SK-N-SH (cell line): ENCODE measurements around the gene KLF7. TPM values are rescaled to one million over a fixed set of nuclear protein-coding genes. Genes with fewer than 3 reads are reported as not detected.

Source experiments
- CTCF ChIA-PET: fragments of 300-600, 350-600 bp; formaldehyde crosslinking; extraction: SDS; loops from one replicate; lab custom pipeline; 2021; lab: Yijun Ruan, JAX
- POLR2A ChIA-PET: fragments of 350-600 bp; sonication (Branson Sonifier 250); formaldehyde crosslinking; extraction: SDS; loops from one replicate; lab custom pipeline; 2020; ENCODE audit warnings: antibody characterized with exemption, inconsistent platforms; lab: Yijun Ruan, JAX
- DNase-seq: peaks from one replicate; pipeline ENCODE4 v3.0.0; 2012
- H2AFZ ChIP-seq: fragments of 200-600 bp; sonication (generic); 2 replicates; pipeline ENCODE4 v1.8.1; 2016; ENCODE audit warnings: antibody characterized with exemption, mild to moderate bottlenecking, low read depth
- H3F3A ChIP-seq: fragments of 200-600 bp; sonication (generic); replicated peaks from 2 replicates; pipeline ENCODE3; 2016; ENCODE audit warnings: antibody characterized with exemption, mild to moderate bottlenecking; ENCODE audit not compliant: insufficient read depth
- H3K27ac ChIP-seq, 2 experiments: fragments of 200-500 bp in 1 of 2; fragments of 200-600 bp in 1 of 2; sonication (Bioruptor generic) in 1 of 2; sonication (generic), shearing (Covaris generic) in 1 of 2; 2 replicates each; pipeline versions ENCODE4 v1.5.1 to v1.6.1; 2014 to 2016; ENCODE audit warnings: low read depth in 2 of 2, inconsistent platforms in 1 of 2, low read length in 1 of 2, mild to moderate bottlenecking in 1 of 2, mixed read lengths in 1 of 2
- H3K27me3 ChIP-seq: fragments of 200-600 bp; sonication (generic), shearing (Covaris generic); 2 replicates; pipeline ENCODE4 v1.6.1; 2016; ENCODE audit warnings: mixed run types; ENCODE audit not compliant: insufficient read depth
- H3K36me3 ChIP-seq, 2 experiments: fragments of 200-500 bp in 1 of 2; fragments of 200-600 bp in 1 of 2; sonication (Bioruptor generic) in 1 of 2; sonication (generic) in 1 of 2; replicated peaks in 1 of 2; 2 replicates each; pipeline versions ENCODE3 to v1.5.1; 2014 to 2016; ENCODE audit warnings: low read length in 1 of 2, mild to moderate bottlenecking in 1 of 2; ENCODE audit not compliant: insufficient read depth in 2 of 2, control insufficient read depth in 1 of 2
- H3K4me1 ChIP-seq, 2 experiments: fragments of 200-500 bp in 1 of 2; fragments of 200-600 bp in 1 of 2; sonication (Bioruptor generic) in 1 of 2; sonication (generic), shearing (Covaris generic) in 1 of 2; 2 replicates each; pipeline versions ENCODE4 v1.5.1 to v1.6.1; 2014 to 2016; ENCODE audit warnings: low read depth in 1 of 2, low read length in 1 of 2, mixed run types in 1 of 2; ENCODE audit not compliant: insufficient read depth in 2 of 2, control insufficient read depth in 1 of 2
- H3K4me2 ChIP-seq: fragments of 200-600 bp; sonication (generic), shearing (Covaris generic); 2 replicates; pipeline ENCODE4 v1.6.1; 2017; ENCODE audit warnings: mixed run types
- H3K4me3 ChIP-seq, 2 experiments: fragments of 200-500 bp in 1 of 2; fragments of 200-600 bp in 1 of 2; sonication (Bioruptor generic) in 1 of 2; sonication (generic), shearing (Covaris generic) in 1 of 2; 2 replicates each; pipeline versions ENCODE4 v1.5.1 to v1.8.1; 2014 to 2016; ENCODE audit warnings: low read depth in 2 of 2, inconsistent platforms in 1 of 2, low read length in 1 of 2, mild to moderate bottlenecking in 1 of 2, mixed read lengths in 1 of 2, moderate library complexity in 1 of 2
- H3K79me2 ChIP-seq: fragments of 200-600 bp; sonication (generic); 2 replicates; pipeline ENCODE4 v1.8.1; 2017; ENCODE audit warnings: mild to moderate bottlenecking; ENCODE audit not compliant: insufficient read depth
- H3K9ac ChIP-seq: fragments of 200-600 bp; sonication (generic); 2 replicates; pipeline ENCODE4 v1.6.1; 2017; ENCODE audit warnings: mixed run types
- H3K9me2 ChIP-seq: fragments of 200-600 bp; sonication (generic); 2 replicates; pipeline ENCODE4 v1.6.1; 2017; ENCODE audit warnings: mixed run types
- H3K9me3 ChIP-seq: fragments of 200-600 bp; sonication (generic); 2 replicates; pipeline ENCODE4 v1.6.1; 2017; ENCODE audit warnings: mixed run types, mild to moderate bottlenecking, moderate library complexity
- H4K20me1 ChIP-seq: fragments of 200-600 bp; sonication (generic); 2 replicates; pipeline ENCODE4 v1.6.1; 2017; ENCODE audit warnings: mild to moderate bottlenecking, mixed run types; ENCODE audit not compliant: insufficient read depth
- CHD2 ChIP-seq: fragments of 150-350 bp; IDR thresholded peaks from 2 replicates; pipeline ENCODE4 v1.6.1; 2018; ENCODE audit warnings: low read length; ENCODE audit not compliant: partially characterized antibody
- ELF1 ChIP-seq: IDR thresholded peaks from 2 replicates; pipeline ENCODE4 v1.4.0; 2012
- FOXJ3 ChIP-seq: sonication (generic); formaldehyde crosslinking; IDR thresholded peaks from 2 replicates; pipeline ENCODE4 v1.5.1; 2020; ENCODE audit warnings: mild to moderate bottlenecking, missing genetic modification reagents
- GATA2 ChIP-seq: sonication (generic); formaldehyde crosslinking; IDR thresholded peaks from 2 replicates; pipeline ENCODE4 v1.5.0; 2020; ENCODE audit warnings: mild to moderate bottlenecking, missing genetic modification reagents
- MEF2A ChIP-seq: IDR thresholded peaks from 2 replicates; pipeline ENCODE4 v1.4.0; 2012; ENCODE audit warnings: low read depth, borderline replicate concordance
- MXI1 ChIP-seq: IDR thresholded peaks from 2 replicates; pipeline ENCODE4 v1.6.1; 2012; ENCODE audit warnings: mild to moderate bottlenecking, low read depth, low read length, improper control_type of control experiment
- NFIC ChIP-seq: IDR thresholded peaks from 2 replicates; pipeline ENCODE4 v1.4.0; 2012; ENCODE audit warnings: borderline replicate concordance
- RCOR1 ChIP-seq: fragments of 150-350 bp; IDR thresholded peaks from 2 replicates; pipeline ENCODE4 v1.6.1; 2017; ENCODE audit warnings: antibody characterized with exemption, low read length
- RFX5 ChIP-seq: IDR thresholded peaks from 2 replicates; pipeline ENCODE4 v1.6.1; 2012; ENCODE audit warnings: mild to moderate bottlenecking, improper control_type of control experiment, low read length
- RXRA ChIP-seq: IDR thresholded peaks from 2 replicates; pipeline ENCODE4 v1.4.0; 2012; ENCODE audit warnings: low read depth, mild to moderate bottlenecking, borderline replicate concordance
- SMC3 ChIP-seq: IDR thresholded peaks from 2 replicates; pipeline ENCODE4 v1.6.1; 2012; ENCODE audit warnings: low read depth, low read length, improper control_type of control experiment
- TAF1 ChIP-seq: IDR thresholded peaks from 2 replicates; pipeline ENCODE4 v1.6.1; 2012; ENCODE audit warnings: low read depth, mild to moderate bottlenecking, low read length, moderate library complexity, borderline replicate concordance
- TCF12 ChIP-seq: IDR thresholded peaks from 2 replicates; pipeline ENCODE4 v1.4.0; 2012
- TEAD4 ChIP-seq: IDR thresholded peaks from 2 replicates; pipeline ENCODE4 v1.4.0; 2012; ENCODE audit warnings: mild to moderate bottlenecking, borderline replicate concordance; ENCODE audit not compliant: insufficient read depth
- WGBS: methylation state at CpG from one replicate; pipeline ENCODE4 v1.1.6; 2017; ENCODE audit warnings: low lambda C conversion rate; 5-methylcytosine and 5-hydroxymethylcytosine counted together
- polyA plus RNA-seq, 3 experiments: library from polyadenylated mRNA; depleted of rRNA; stranded (reverse); fragments of >200 nt; gene quantifications; 2 replicates each; pipeline ENCODE4 v1.2.3, GENCODE V29; 2012
- TF ChIP-seq, protein P1 (sequence below): fragments of 200-600 bp; sonication (generic); IDR thresholded peaks from 2 replicates; pipeline ENCODE4 v1.6.1; 2017; ENCODE audit warnings: antibody characterized with exemption, mild to moderate bottlenecking, moderate library complexity
- TF ChIP-seq, protein P2 (sequence below): fragments of 150-350 bp; IDR thresholded peaks from 2 replicates; pipeline ENCODE4 v1.6.1; 2016; ENCODE audit warnings: mild to moderate bottlenecking, low read depth, low read length
- TF ChIP-seq, protein P3 (sequence below): IDR thresholded peaks from 2 replicates; pipeline ENCODE4 v1.4.0; 2012; ENCODE audit warnings: low read depth, borderline replicate concordance
- TF ChIP-seq, protein P4 (sequence below): fragments of 150-350 bp; IDR thresholded peaks from 2 replicates; pipeline ENCODE4 v1.6.1; 2017; ENCODE audit warnings: antibody characterized with exemption, low read length, low read depth, borderline replicate concordance

Gene KLF7
- polyA plus RNA-seq, 1 of the 3 experiments (the other 2 are of a cell fraction): 7.5 TPM

DNA sequence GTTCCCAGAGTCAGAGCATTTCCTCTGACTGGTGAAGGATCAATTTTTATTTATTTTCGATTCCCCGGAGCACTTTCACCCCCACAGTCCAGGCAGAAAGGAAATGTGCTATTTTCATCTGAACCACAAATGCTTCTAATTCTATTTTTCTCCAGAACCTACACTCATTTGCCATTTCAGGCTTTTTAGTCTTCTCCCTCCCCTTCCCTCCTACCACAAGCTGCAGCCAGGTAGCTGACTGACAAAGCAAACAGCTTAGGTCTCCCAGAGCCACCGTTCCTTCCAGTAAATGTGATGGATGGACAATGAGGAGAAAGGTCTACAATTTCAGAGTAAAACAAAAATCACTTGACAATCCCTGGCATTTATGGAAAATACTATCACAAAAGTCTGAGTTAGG, 76.9 kb downstream of the KLF7 start (continued):
- TF ChIP-seq, protein P1, sequence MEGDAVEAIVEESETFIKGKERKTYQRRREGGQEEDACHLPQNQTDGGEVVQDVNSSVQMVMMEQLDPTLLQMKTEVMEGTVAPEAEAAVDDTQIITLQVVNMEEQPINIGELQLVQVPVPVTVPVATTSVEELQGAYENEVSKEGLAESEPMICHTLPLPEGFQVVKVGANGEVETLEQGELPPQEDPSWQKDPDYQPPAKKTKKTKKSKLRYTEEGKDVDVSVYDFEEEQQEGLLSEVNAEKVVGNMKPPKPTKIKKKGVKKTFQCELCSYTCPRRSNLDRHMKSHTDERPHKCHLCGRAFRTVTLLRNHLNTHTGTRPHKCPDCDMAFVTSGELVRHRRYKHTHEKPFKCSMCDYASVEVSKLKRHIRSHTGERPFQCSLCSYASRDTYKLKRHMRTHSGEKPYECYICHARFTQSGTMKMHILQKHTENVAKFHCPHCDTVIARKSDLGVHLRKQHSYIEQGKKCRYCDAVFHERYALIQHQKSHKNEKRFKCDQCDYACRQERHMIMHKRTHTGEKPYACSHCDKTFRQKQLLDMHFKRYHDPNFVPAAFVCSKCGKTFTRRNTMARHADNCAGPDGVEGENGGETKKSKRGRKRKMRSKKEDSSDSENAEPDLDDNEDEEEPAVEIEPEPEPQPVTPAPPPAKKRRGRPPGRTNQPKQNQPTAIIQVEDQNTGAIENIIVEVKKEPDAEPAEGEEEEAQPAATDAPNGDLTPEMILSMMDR: no peak

DNA sequence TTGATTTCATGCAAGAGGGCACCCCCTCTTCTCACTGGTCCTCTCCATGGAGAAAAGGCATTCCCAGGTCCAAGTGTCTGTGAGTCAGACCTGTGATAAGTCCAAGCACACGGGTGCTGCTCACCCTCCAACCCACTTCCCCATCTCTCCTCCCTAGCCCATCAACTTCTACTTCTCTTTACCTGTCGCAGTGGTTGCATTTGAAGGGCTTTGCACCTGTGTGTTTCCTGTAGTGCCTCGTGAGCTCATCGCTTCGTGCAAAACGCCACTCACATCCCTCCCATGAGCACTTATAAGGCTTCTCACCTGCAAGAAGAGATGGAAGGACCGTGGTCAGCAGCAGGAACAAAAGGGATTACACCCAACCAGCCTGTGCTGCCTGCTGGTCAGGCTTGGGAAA, 77.5 kb downstream of the KLF7 start:
- Histone ChIP-seq H4K20me1 (peaks cover 82% of the 10 kb centered on the region), H3F3A (no peaks in the 10 kb centered on the region), H3K36me3 (peaks cover 39 to 62% of the 10 kb centered on the region in 2 experiments), H3K4me1 (peaks cover 6 to 65% of the 10 kb centered on the region in 2 experiments; a peak in 3 of 4 replicates), H3K9me3 (no peaks in the 10 kb centered on the region), H3K27me3 (no peaks in the 10 kb centered on the region), H3K79me2 (peaks cover 100% of the 10 kb centered on the region), H2AFZ (no peak overlapping the region), H3K4me3 (no peak overlapping the region), H3K4me2 (no peak overlapping the region), H3K9ac (no peak overlapping the region), H3K9me2 (no peaks in the 10 kb centered on the region), H3K27ac (peak overlapping the region in 1 of 2 experiments; percentile 99; a peak in 2 of 4 replicates)
- DNase-seq: no peak
- ChIA-PET CTCF (interaction anchor here (0.8 to 1.7 kb wide), 5 partner anchors 18 to 78 kb away, joined by 3 to 6 read pairs (median 3); no protein-coding TSS in a partner anchor), POLR2A (interaction anchor here (0.6 to 2.8 kb wide), 6 partner anchors 14 to 105 kb away, joined by 3 to 18 read pairs (median 4); partner anchors contain the start of gene KLF7)
- 93% methylated on average over 7 of the region's 7 CpGs for WGBS
- no peak for TF ChIP-seq ELF1
- TF ChIP-seq FOXJ3 (CRISPR knock-in tag): no peak
- TF ChIP-seq MXI1: no peak

DNA sequence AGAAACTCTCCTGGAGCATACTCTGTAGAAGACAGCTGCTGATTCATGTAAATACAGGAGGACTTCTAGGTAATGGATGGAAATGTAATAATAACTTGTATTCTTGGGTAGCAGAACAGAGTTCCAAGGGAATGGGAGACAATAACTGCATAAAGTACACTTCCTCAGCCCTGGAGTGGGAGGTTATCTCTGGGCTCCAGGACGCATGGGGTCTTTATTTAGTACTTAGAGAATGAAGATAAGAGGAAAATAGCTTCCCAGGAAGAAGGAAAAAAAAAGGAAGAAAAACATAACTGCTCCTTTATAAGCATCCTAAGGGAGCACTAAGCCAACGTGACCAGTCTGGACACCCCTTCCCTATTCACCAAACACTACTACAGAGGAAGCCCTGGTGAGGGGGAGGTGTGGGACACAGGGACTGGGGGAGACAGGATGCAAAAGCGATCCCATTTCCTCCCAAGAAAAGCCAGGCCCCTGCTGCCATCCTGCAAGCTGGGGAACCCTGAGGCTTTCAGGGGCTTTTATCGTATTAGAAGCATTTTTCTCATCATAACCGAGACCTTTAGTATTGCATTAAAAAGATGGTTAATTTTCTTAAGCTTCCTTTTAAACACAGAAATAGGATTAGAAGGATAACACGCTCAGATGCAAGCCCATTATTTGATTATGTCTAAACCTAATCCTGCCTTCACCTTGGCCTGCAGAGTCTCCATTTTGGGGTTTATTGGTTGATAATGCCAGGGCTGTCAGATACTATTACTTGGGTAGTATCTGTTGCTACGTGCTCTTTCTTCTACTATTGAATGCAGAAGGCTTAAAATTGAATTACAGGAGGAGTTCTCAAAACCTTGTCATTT, 78.5 kb downstream of the KLF7 start:
- ChIA-PET CTCF (interaction anchor here (0.6 to 1.7 kb wide), 10 partner anchors 13 to 386 kb away, joined by 3 to 6 read pairs (median 4); no protein-coding TSS in a partner anchor), POLR2A (interaction anchor here (1.0 to 2.8 kb wide), 6 partner anchors 20 to 386 kb away, joined by 4 to 18 read pairs (median 9); partner anchors contain the start of gene KLF7)
- H3K27me3 ChIP-seq: no peaks in the 10 kb centered on the region
- peak overlapping the region in 1 of 2 experiments; percentile 99; a peak in 2 of 4 replicates for H3K27ac ChIP-seq
- no peaks in the 10 kb centered on the region for H3K9me3 ChIP-seq
- peak; percentile 73 for DNase-seq
- no peak overlapping the region for H2AFZ ChIP-seq
- WGBS: 76% methylated on average over 7 of the region's 7 CpGs
- H3K4me2 ChIP-seq: no peak overlapping the region
- no peaks in the 10 kb centered on the region for H3K9me2 ChIP-seq
- H3K36me3 ChIP-seq: peaks cover 48 to 67% of the 10 kb centered on the region in 2 experiments
- H3K79me2 ChIP-seq: peaks cover 100% of the 10 kb centered on the region
- H3F3A ChIP-seq: no peaks in the 10 kb centered on the region
- H3K4me3 ChIP-seq: no peak overlapping the region
- no peak overlapping the region for H3K9ac ChIP-seq
- H3K4me1 ChIP-seq: peaks cover 6 to 66% of the 10 kb centered on the region in 2 experiments; a peak in 3 of 4 replicates
- peaks cover 84% of the 10 kb centered on the region for H4K20me1 ChIP-seq
- TF ChIP-seq TAF1 (no peak), TEAD4 (0 out of 2 replicates have a peak, but pooled peaks have one; percentile 45), RFX5 (no peak), TCF12 (peak; percentile 32; the same call in 1 of the 2 replicates), CHD2 (no peak), FOXJ3 (CRISPR knock-in tag) (peak; percentile 81; the same call in 1 of the 2 replicates), NFIC (no peak), MEF2A (no peak), RXRA (no peak), RCOR1 (peak; percentile 67; the same call in 1 of the 2 replicates), ELF1 (no peak), GATA2 (CRISPR knock-in tag) (peak; percentile 85), SMC3 (peak; percentile 11; the same call in 1 of the 2 replicates)
- TF ChIP-seq, protein P2, sequence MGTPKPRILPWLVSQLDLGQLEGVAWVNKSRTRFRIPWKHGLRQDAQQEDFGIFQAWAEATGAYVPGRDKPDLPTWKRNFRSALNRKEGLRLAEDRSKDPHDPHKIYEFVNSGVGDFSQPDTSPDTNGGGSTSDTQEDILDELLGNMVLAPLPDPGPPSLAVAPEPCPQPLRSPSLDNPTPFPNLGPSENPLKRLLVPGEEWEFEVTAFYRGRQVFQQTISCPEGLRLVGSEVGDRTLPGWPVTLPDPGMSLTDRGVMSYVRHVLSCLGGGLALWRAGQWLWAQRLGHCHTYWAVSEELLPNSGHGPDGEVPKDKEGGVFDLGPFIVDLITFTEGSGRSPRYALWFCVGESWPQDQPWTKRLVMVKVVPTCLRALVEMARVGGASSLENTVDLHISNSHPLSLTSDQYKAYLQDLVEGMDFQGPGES: no peak
- TF ChIP-seq, protein P3, sequence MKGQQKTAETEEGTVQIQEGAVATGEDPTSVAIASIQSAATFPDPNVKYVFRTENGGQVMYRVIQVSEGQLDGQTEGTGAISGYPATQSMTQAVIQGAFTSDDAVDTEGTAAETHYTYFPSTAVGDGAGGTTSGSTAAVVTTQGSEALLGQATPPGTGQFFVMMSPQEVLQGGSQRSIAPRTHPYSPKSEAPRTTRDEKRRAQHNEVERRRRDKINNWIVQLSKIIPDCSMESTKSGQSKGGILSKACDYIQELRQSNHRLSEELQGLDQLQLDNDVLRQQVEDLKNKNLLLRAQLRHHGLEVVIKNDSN: no peak
- TF ChIP-seq, protein P4, sequence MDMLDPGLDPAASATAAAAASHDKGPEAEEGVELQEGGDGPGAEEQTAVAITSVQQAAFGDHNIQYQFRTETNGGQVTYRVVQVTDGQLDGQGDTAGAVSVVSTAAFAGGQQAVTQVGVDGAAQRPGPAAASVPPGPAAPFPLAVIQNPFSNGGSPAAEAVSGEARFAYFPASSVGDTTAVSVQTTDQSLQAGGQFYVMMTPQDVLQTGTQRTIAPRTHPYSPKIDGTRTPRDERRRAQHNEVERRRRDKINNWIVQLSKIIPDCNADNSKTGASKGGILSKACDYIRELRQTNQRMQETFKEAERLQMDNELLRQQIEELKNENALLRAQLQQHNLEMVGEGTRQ: no peak
